Measurements from ENCODE around the gene CNTN5. TPM values are rescaled to one million over a fixed set of nuclear protein-coding genes. Genes with fewer than 3 reads are reported as not detected.

The CNTN5 gene
- total RNA-seq, 1 donor from 2014 or later, result not detected

DNA sequence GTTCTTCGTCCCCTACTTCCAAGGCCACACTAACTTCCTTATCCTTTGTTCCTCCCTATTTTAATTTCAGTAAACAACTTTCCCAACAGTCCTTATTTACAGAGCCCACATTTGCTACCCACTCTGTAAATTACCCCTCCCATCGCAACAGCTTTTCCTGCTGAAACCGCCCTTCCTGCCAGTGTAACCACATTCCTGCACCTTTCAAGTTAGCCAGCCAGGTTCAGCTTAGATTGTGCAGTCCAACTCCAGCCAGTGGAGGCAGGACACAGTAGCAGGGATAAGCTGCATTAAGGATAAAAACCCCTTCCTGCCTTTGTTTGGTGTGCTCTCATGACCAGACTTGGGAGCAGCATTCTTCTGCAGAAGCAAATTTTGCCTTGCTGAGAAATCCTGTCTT lies 898.0 kb downstream of the CNTN5 start:
- no peak for DNase-seq (ENCODE audit: low read depth in 2 of 2)

DNA sequence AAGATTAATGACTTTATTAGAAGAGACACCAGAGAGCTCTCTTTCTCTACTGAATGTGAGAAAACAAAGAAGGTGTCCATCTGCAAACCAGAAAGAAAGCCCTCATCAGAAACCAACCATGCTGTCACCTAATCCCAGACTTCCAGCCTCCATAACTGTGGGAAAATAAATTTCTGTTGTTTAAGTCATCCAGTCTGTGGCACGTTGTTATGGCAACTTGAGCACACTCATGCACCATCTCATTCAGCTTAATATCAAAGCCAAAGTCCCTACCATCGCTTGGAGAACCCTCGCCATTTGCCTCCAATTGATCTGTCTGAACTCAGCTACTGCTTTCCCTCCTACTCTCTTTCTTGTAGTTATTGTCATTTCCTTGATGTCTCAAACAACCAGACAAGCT lies 900.2 kb downstream of the CNTN5 start:
- DNase-seq (ENCODE audit: low read depth in 2 of 2), result no peak

DNA sequence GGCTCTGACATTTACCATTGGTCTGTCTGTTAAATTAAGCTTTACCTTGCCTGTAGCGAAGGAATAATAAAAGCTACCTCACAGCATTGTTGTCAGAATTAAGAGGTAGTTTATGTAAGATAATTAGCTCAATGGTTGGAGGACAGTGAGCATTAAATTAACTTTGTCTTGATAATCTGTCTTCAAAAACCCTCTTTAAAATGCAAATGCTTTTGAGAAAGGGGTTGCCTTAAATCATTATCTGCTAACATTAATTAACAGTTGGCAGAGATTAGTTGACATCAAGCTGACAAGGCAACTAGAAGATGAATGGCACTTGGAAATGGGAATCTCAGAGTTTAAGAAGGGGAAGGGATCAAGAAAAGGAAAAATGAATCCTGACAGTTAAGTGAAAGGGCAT lies 905.2 kb downstream of the CNTN5 start:
- no peak for DNase-seq (ENCODE audit: low read depth in 2 of 2)

DNA sequence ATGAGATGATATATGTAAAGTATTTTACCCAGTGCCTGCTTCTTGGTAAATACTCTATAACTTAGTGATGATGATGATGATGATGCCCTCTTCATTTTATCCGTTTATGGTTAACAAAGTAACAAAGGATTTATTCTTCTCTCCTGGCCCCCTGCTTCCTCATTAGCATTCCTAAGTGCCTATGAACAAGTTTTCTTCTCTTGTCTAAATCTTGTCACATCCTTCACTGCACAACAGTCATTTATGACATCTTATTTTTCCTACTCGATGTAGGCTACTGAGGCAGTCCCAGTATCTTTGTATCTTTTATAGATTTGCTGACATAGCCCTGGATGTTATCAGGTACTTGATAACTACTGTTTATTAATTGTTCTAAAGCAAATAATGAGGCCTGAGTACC lies 911.9 kb downstream of the CNTN5 start:
- no peak for DNase-seq (ENCODE audit: low read depth in 2 of 2)

DNA sequence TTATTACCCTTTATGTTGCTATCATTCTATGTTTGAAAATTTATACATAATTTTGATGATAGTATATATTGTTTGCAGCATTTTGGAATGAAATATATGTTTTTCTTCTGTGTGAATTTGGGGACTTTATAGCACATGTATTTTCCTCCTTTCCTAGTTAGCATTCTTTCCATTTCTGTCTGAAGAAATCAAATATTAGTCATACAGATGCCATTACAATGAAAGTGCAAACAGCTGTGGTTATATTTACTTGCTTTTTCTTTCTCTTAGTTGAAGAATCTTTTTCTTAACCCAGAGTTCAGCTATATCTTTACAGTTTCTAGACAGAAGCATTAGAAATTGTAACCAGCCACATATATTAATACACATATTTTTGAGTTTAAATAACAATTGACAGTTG lies 913.3 kb downstream of the CNTN5 start:
- DNase-seq (ENCODE audit: low read depth in 2 of 2), result no peak

DNA sequence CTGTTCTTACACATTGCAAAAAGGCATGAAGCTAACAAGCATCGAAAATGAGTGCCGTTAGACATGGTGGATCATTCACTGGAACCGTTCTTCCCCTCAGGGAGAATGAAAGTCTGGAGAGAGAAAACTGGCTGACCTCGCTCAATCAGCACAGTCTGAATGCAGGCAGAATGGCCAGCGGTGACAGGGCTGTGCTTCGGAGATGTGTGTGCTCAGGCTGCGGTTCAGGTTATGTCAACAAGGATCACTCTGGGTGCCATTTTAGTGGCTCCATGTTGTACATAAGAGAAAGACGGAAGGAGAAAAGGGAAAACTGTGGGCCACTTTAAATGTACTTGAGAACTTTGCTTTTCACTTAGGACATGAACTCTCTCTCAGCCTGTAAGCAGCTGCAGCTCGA lies 916.6 kb downstream of the CNTN5 start:
- no peak for DNase-seq (ENCODE audit: low read depth in 2 of 2)

DNA sequence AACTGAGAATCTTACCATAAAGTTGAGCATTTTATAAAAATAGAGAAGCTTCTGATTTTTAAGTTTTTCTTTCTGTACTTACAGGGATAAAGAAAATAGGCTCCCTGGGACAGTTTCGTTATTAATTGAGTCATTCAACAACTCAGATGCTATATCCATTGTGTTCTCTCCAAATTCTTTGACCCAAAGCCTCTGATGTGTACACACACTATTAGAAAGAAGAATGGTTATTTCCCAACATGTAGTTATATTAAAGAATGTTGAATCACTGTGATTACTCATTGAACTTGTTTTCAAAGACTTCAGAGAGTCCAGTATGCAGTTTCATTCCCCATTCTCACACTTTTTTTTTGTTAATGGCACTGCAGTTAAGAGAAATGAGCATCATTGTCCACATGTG lies 932.1 kb downstream of the CNTN5 start:
- no peak for DNase-seq (ENCODE audit: low read depth in 2 of 2)

DNA sequence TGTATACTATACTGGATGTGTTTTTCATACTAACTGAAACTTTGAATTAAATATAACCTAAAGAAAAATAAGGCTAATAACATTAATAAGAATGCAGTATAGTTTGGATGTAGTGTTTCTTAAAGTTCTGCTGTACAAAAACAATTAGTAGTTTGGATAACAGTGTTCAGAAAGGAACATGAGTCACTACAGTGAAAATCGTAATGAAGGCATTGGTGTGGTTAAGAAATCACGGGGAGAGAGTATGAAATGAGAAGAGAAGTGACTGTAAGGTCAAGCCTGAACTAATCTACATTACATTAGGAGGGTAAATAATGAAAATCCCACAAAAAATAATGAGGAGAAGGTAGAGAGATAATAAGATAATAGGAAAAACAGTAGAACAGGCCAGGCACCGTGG lies 939.8 kb downstream of the CNTN5 start:
- DNase-seq (ENCODE audit: low read depth in 2 of 2), result no peak

DNA sequence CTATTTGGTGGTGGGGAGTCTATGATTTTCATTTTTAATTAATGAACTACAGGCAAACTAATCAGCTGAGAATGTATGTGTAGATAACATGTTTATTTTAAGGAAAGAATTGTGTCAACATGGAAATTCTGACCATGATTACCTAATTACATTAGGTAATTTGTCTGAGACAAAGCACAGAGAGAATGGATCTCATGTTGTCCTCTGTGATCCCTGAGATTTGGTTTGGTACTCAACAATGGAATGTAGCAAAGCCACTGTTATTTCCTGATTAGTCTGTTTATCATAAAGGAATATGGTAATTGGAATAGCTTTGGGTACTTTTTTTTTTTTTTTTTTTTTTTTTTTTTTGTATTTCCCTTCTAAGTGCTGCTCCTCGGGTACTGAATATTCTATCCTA lies 947.6 kb downstream of the CNTN5 start:
- DNase-seq (ENCODE audit: low read depth in 2 of 2), result no peak

DNA sequence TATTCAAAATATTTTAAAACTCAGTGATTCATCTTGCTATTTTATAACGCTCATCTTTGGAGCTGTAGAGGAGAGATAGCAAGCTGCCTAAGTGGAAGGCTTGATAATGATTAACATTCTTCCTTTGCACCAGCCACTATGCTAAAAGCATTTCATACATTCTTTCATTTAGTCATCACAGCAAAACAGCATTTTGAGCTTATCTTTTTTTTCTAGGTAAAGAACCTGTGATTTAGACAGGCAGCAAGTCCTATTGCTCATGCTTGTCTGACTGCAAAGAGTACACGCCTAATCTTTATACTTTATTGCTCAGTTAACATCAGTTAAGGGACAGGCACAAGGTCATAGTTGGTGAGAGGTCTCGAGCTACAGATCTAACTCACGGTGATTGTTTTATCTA lies 953.2 kb downstream of the CNTN5 start:
- DNase-seq (ENCODE audit: low read depth in 2 of 2), result no peak

- DNase-seq (ENCODE audit: low read depth in 2 of 2), result no peak
Measured at GRCh38 chr11:99979042-99979441, 958.3 kb downstream of the CNTN5 start.

GRCh38 chr11:99987821-99988470 lies 967.2 kb downstream of the CNTN5 start:
- no peak for DNase-seq (ENCODE audit: low read depth in 2 of 2)

DNA sequence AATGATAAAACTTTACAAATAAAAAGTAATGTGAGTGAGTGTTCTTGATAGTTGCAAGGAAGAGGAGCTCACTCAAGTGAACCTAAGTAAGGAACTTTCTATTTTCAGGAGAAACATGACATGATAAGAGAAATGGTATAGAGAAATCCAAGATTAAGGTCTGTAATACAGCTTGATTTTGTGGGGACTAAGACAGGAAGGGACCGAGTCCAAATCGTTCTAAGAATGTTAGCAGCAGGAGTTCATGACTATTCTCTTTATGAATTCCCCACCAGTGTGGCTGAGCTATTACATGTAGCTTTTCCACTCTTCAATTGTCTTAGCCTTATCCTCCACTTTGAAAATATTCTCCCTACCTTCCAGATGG lies 967.7 kb downstream of the CNTN5 start:
- no peak for DNase-seq (ENCODE audit: low read depth in 2 of 2)

DNA sequence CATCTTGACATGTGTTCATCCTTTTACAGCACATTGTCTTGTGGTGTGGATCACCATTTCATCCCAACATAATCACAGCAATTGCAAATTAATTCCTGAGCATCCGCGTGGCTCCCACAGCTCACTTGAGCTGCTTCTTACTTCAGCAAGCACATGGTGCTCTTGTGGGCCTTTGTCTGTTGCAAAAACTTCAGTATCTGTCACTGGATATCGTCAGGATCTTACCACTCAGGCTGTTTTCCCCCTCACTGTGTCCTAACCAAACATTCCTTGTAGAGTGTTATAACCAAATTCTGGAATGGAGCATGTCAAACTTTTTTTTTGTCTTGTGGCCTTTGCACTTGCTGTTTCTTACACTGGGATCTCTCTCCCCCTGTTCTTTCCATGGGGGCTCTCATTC lies 983.2 kb downstream of the CNTN5 start:
- DNase-seq (ENCODE audit: low read depth in 2 of 2), result no peak

DNA sequence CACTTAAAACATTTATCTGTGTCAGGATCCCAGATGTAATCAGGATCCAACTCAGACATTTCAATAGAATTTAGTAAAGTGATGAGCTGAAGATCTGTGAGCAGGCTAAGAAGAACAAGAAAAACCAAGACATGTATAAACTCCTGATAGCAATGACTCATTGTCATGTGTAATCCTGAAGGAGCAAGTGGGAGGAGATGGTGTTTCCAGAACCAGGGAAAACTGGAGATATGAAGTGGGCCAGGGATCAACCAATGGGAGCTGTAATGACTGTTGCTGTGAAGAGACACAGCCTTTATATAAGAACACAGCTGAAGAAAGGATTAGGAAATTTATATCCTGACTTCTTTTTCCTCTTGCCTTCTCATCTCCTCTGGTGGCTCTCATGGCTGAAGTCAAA lies 983.8 kb downstream of the CNTN5 start:
- DNase-seq (ENCODE audit: low read depth in 2 of 2), result no peak

- no peak for DNase-seq (ENCODE audit: low read depth in 2 of 2)
Measured at GRCh38 chr11:100008417-100008816, 987.7 kb downstream of the CNTN5 start.

DNA sequence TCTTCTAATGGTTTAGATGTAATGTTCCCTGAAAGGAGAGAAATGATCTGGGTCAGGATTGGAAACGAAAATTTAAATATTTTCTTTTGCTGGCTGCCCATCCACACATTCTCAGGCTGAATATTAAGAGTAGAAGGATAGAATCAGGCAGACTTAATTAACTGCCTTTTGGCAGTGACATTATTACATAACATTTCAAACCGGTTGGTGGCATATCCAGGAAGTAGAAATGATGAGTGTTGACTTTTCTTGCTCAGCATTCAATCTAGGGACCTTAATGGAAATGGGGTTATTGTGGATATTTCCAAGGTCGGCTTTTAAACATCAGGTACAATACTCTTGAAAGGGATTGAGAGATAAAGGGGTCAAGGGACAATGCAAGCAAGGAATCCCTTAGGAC lies 989.0 kb downstream of the CNTN5 start:
- no peak for DNase-seq (ENCODE audit: low read depth in 2 of 2)

DNA sequence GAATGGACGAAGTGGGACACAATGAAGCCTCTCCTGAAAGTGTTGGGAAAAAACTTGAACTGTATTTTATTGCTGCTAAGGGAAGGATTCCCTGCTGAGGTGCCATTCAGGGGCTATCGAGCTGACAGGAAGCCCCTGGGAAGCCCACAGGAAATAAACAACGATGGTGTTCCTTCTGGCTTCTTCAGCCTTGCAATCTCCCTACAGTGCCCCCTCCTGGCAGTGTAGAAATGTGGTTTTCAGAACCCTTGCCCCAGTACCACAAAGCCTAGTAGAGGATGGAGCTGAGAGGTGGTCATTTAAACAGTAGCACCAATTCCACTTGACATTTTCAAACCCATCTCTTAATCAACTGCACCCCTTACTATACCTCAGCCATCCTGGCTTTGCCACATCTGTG lies 989.6 kb downstream of the CNTN5 start:
- no peak for DNase-seq (ENCODE audit: low read depth in 2 of 2)

- no peak for DNase-seq (ENCODE audit: low read depth in 2 of 2)
Measured at GRCh38 chr11:100011697-100012096, 990.9 kb downstream of the CNTN5 start.

GRCh38 chr11:100013011-100013410 lies 992.3 kb downstream of the CNTN5 start:
- DNase-seq (ENCODE audit: low read depth in 2 of 2), result no peak

GRCh38 chr11:100031973-100032372 lies 1011.2 kb downstream of the CNTN5 start:
- DNase-seq (ENCODE audit: low read depth in 2 of 2), result no peak

GRCh38 chr11:100061006-100061405 lies 1040.3 kb downstream of the CNTN5 start:
- DNase-seq (ENCODE audit: low read depth in 2 of 2), result no peak

DNA sequence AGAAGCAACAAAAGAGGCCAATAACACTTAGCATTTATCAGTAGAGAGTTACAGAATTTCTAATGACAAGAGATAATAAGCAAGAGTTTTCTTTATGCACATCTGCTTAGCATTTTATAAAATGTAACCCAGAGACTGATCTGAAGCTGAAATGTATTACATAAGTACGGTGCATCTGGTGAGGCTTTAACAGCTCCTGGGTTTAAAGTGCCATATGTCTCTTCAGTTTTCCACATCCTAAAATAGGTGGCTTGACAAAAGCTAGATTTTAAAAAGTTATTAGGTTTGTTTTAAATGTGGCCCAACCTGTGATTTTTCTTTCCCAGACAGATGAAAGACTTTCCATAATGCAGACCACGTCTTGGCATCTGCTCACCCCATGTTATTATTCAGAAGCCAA lies 1045.7 kb downstream of the CNTN5 start:
- DNase-seq (ENCODE audit: low read depth in 2 of 2), result no peak

GRCh38 chr11:100068116-100068515 lies 1047.4 kb downstream of the CNTN5 start:
- DNase-seq (ENCODE audit: low read depth in 2 of 2), result no peak

All from dermis microvascular lymphatic vessel endothelial cell (primary cell).